HepG2 (cell line): ENCODE measurements around the gene CFAP119. TPM values are rescaled to one million over a fixed set of nuclear protein-coding genes. Genes with fewer than 3 reads are reported as not detected.
A peak's percentile ranks its signal among the peaks of the same experiment; 100 is the strongest.

Experiments used
- ARNTL ChIP-seq: sonication (generic); formaldehyde crosslinking; IDR thresholded peaks from 2 replicates; pipeline ENCODE4 v1.4.0; 2020; ENCODE audit warnings: mild to moderate bottlenecking, missing genetic modification reagents
- DMTF1 ChIP-seq: sonication (generic); formaldehyde crosslinking; IDR thresholded peaks from 2 replicates; pipeline ENCODE4 v1.4.0; 2020; ENCODE audit warnings: mild to moderate bottlenecking, missing genetic modification reagents
- EED ChIP-seq: sonication (generic); formaldehyde crosslinking; IDR thresholded peaks from 2 replicates; pipeline ENCODE4 v1.5.0; 2020; ENCODE audit warnings: mild to moderate bottlenecking, missing genetic modification reagents
- GATAD2A ChIP-seq: IDR thresholded peaks from 2 replicates; pipeline ENCODE4 v1.6.1; 2016
- GPBP1L1 ChIP-seq: sonication (generic); formaldehyde crosslinking; IDR thresholded peaks from 2 replicates; pipeline ENCODE4 v1.5.0; 2020; ENCODE audit warnings: mild to moderate bottlenecking, missing genetic modification reagents
- HNRNPUL1 ChIP-seq: fragments of 200-400 bp; formaldehyde crosslinking; IDR thresholded peaks from 2 replicates; pipeline ENCODE4 v1.6.1; 2017; ENCODE audit warnings: low read depth, mild to moderate bottlenecking, low read length, moderate library complexity
- HOXA9 ChIP-seq: sonication (generic); formaldehyde crosslinking; IDR thresholded peaks from 2 replicates; pipeline ENCODE4 v1.8.1; 2022; ENCODE audit warnings: missing genetic modification reagents, mild to moderate bottlenecking, moderate library complexity, borderline replicate concordance
- NCOA1 ChIP-seq: sonication (generic); formaldehyde crosslinking; IDR thresholded peaks from 2 replicates; pipeline ENCODE4 v1.9.0; 2021; ENCODE audit warnings: missing genetic modification reagents
- NFATC3 ChIP-seq: sonication (generic); formaldehyde crosslinking; IDR thresholded peaks from 2 replicates; pipeline ENCODE4 v1.5.1; 2020; ENCODE audit warnings: mild to moderate bottlenecking, missing genetic modification reagents
- NR0B2 ChIP-seq: sonication (generic); formaldehyde crosslinking; IDR thresholded peaks from 2 replicates; pipeline ENCODE4 v1.4.0; 2020; ENCODE audit warnings: mild to moderate bottlenecking, missing genetic modification reagents
- RXRA ChIP-seq: sonication (generic); formaldehyde crosslinking; IDR thresholded peaks from 2 replicates; pipeline ENCODE4 v1.5.1; 2020; ENCODE audit warnings: missing genetic modification reagents
- SIN3A ChIP-seq: IDR thresholded peaks from 2 replicates; pipeline ENCODE4 v1.6.1; 2011; ENCODE audit warnings: low read depth, mild to moderate bottlenecking, control low read depth, low read length, borderline replicate concordance
- SOX5 ChIP-seq: IDR thresholded peaks from 2 replicates; pipeline ENCODE4 v1.6.1; 2016; ENCODE audit warnings: borderline replicate concordance
- SP5 ChIP-seq: IDR thresholded peaks from 2 replicates; pipeline ENCODE4 v1.6.1; 2016; ENCODE audit warnings: low read depth, borderline replicate concordance
- ZBTB38 ChIP-seq: sonication (generic); formaldehyde crosslinking; IDR thresholded peaks from 2 replicates; pipeline ENCODE4 v1.5.1; 2020; ENCODE audit warnings: mild to moderate bottlenecking, missing genetic modification reagents
- ZC3H13 ChIP-seq: sonication (generic); formaldehyde crosslinking; IDR thresholded peaks from 2 replicates; pipeline ENCODE4 v1.8.1; 2023; ENCODE audit warnings: mild to moderate bottlenecking, missing genetic modification reagents, moderate library complexity
- ZNF354B ChIP-seq: sonication (generic); formaldehyde crosslinking; IDR thresholded peaks from 2 replicates; pipeline ENCODE4 v1.8.0; 2022; ENCODE audit warnings: mild to moderate bottlenecking, missing genetic modification reagents
- ZNF572 ChIP-seq: sonication (generic); formaldehyde crosslinking; IDR thresholded peaks from 2 replicates; pipeline ENCODE4 v1.5.1; 2020; ENCODE audit warnings: mild to moderate bottlenecking, missing genetic modification reagents
- polyA plus RNA-seq, 8 experiments: library from polyadenylated mRNA; depleted of rRNA in 3 of 8; stranded (reverse) in 7 of 8; unstranded in 1 of 8; fragments of >200 nt; fragmentation: Illumina TruSeq in 4 of 8; extraction: Trizol in 4 of 8; gene quantifications; 2 replicates each; pipeline versions ENCODE4 v1.2.1 to v1.2.3, GENCODE V29; 2011 to 2016; ENCODE audit warnings: low read depth in 4 of 8, missing spikeins in 1 of 8, mixed read lengths in 1 of 8; ENCODE audit not compliant: insufficient read depth in 1 of 8
- total RNA-seq, 5 experiments: library from RNA; depleted of rRNA; stranded (reverse); fragments of >200 nt; fragmentation: Illumina TruSeq; extraction: Trizol; gene quantifications; 2 replicates each; pipeline ENCODE4 v1.2.3, GENCODE V29; 2016; ENCODE audit warnings: low read depth in 1 of 5
- TF ChIP-seq, protein P1 (sequence below): sonication (generic); formaldehyde crosslinking; IDR thresholded peaks from 2 replicates; pipeline ENCODE4 v1.4.0; 2020; ENCODE audit warnings: missing genetic modification reagents
- TF ChIP-seq, protein P2 (sequence below): sonication (generic); formaldehyde crosslinking; IDR thresholded peaks from 2 replicates; pipeline ENCODE4 v1.4.0; 2020; ENCODE audit warnings: mild to moderate bottlenecking, low read depth, missing genetic modification reagents

CFAP119 gene
- total and polyA plus RNA-seq, 2 of the 13 experiments (the other 11 are each of a cell fraction or from before 2014, with no cell fraction given): 6.4 TPM

DNA sequence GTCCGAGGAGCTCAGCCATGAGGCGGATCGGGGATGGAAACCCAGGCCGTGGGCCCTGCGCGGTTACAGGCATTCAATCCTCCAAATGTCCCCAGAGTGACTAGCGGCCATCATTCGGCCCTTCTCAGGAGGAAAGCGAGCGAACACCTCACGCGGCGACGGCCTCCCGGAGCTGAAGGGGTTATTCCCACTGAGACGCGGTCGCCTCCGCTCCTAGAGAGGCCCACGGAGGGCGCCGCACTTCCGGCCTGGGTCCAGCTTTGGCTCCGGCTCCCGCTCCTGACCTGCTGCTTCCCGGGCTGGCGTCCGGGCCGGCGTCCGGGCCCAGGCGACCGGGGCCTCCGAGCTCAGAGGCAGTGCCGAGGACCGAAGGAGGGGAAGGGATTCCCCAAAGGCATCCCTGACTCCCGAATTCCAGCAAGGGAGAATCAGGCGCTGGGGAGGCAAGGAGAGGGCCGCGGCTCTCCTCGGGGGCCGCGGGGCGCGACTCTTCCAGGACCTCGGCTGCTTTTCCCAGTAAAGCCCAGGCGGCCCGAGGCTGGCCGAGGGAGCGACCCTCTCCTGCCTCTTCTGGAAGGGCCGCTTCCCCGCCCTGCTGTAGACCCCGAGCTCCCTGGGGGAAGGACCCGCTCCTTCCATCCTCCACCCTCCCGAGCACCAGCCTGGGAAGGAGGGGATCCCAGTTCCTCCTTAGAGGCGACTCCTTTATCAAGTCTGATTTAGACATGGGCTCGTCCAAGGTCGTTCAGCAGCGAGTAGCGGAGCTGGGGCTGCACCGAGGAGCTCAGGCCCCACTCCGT is 43.7 kb upstream of the CFAP119 start (continued):
- TF ChIP-seq, protein P1, sequence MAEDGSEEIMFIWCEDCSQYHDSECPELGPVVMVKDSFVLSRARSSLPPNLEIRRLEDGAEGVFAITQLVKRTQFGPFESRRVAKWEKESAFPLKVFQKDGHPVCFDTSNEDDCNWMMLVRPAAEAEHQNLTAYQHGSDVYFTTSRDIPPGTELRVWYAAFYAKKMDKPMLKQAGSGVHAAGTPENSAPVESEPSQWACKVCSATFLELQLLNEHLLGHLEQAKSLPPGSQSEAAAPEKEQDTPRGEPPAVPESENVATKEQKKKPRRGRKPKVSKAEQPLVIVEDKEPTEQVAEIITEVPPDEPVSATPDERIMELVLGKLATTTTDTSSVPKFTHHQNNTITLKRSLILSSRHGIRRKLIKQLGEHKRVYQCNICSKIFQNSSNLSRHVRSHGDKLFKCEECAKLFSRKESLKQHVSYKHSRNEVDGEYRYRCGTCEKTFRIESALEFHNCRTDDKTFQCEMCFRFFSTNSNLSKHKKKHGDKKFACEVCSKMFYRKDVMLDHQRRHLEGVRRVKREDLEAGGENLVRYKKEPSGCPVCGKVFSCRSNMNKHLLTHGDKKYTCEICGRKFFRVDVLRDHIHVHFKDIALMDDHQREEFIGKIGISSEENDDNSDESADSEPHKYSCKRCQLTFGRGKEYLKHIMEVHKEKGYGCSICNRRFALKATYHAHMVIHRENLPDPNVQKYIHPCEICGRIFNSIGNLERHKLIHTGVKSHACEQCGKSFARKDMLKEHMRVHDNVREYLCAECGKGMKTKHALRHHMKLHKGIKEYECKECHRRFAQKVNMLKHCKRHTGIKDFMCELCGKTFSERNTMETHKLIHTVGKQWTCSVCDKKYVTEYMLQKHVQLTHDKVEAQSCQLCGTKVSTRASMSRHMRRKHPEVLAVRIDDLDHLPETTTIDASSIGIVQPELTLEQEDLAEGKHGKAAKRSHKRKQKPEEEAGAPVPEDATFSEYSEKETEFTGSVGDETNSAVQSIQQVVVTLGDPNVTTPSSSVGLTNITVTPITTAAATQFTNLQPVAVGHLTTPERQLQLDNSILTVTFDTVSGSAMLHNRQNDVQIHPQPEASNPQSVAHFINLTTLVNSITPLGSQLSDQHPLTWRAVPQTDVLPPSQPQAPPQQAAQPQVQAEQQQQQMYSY (CRISPR knock-in tag): peak; percentile 92
- TF ChIP-seq GATAD2A (CRISPR knock-in tag) (peak; percentile 83), SIN3A (peak; percentile 86; the same call in 1 of the 2 replicates), NR0B2 (CRISPR knock-in tag) (peak; percentile 57; the same call in 1 of the 2 replicates), EED (CRISPR knock-in tag) (peak; percentile 90), HOXA9 (CRISPR knock-in tag) (0 out of 2 replicates have a peak, but pooled peaks have one; percentile 16), NCOA1 (CRISPR knock-in tag) (peak; percentile 86; the same call in 1 of the 2 replicates), GPBP1L1 (CRISPR knock-in tag) (no peak), ZNF572 (CRISPR knock-in tag) (peak; percentile 74; the same call in 1 of the 2 replicates), SP5 (CRISPR knock-in tag) (peak; percentile 53), HNRNPUL1 (no peak), DMTF1 (CRISPR knock-in tag) (peak; percentile 93), NFATC3 (CRISPR knock-in tag) (no peak), ARNTL (peak; percentile 77), ZBTB38 (CRISPR knock-in tag) (peak; percentile 91; the same call in 1 of the 2 replicates), SOX5 (peak; percentile 72; the same call in 1 of the 2 replicates), RXRA (CRISPR knock-in tag) (peak; percentile 96), ZNF354B (no peak; the same call in 1 of the 2 replicates), ZC3H13 (peak; percentile 80; the same call in 1 of the 2 replicates)
- TF ChIP-seq, protein P2, sequence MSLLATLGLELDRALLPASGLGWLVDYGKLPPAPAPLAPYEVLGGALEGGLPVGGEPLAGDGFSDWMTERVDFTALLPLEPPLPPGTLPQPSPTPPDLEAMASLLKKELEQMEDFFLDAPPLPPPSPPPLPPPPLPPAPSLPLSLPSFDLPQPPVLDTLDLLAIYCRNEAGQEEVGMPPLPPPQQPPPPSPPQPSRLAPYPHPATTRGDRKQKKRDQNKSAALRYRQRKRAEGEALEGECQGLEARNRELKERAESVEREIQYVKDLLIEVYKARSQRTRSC: no peak
